Measurements from ENCODE around the gene SDHAF2. TPM values are rescaled to one million over a fixed set of nuclear protein-coding genes. Genes with fewer than 3 reads are reported as not detected.

Gene SDHAF2
- total RNA-seq, 1 experiment from 2014 or later, result 43.2 TPM

GRCh38 chr11:61418136-61418535, 11.8 kb upstream of the SDHAF2 start:
- Histone ChIP-seq H3K27ac (ENCODE audit: low read length) (no peak overlapping the region), H3K4me3 (ENCODE audit: low read depth in 2 of 2, low read length in 2 of 2) (no peak overlapping the region), H3K4me1 (ENCODE audit: control insufficient read depth, insufficient read depth, low read length) (no peaks in the 10 kb centered on the region), H3K9me3 (ENCODE audit: control insufficient read depth, insufficient read depth, low read depth, low read length) (no peaks in the 10 kb centered on the region), H3K27me3 (ENCODE audit: control insufficient read depth, insufficient read depth, low read length) (no peaks in the 10 kb centered on the region), H3K36me3 (ENCODE audit: control insufficient read depth, insufficient read depth, low read length) (peaks cover 66% of the 10 kb centered on the region)
- in situ Hi-C loops (cut with HindIII; ENCODE audit: low pct_unique_long_range_greater_than_20kb, low sequenced_read_pairs) (no loop called here), intact Hi-C loops (cut with micrococcal nuclease; ENCODE audit: unreplicated experiment) (no loop called here)
- no peak for DNase-seq (ENCODE audit: low read depth, low spot score)
- no peak for TF ChIP-seq TCF7L2 (IDR thresholded peaks at IDR 0.05; ENCODE audit: low read depth, low read length)
- BruUV-seq (replicated peaks), result no TSS peak
- CTCF ChIA-PET, result no interaction called here
- no peak for ATAC-seq
- POLR2A ChIA-PET, result no interaction called here

- ChIA-PET CTCF (interaction anchor here (0.7 kb wide), 2 partner anchors 13 to 224 kb away, joined by 5 read pairs; no protein-coding TSS in a partner anchor), POLR2A (interaction anchor here (0.6 kb wide), 1 partner anchor 128 kb away, joined by 9 read pairs; no protein-coding TSS in a partner anchor)
- intact Hi-C loops (cut with micrococcal nuclease; ENCODE audit: unreplicated experiment) (no loop called here), in situ Hi-C loops (cut with HindIII; ENCODE audit: low pct_unique_long_range_greater_than_20kb, low sequenced_read_pairs) (no loop called here)
- Histone ChIP-seq H3K36me3 (ENCODE audit: control insufficient read depth, insufficient read depth, low read length) (peaks cover 61% of the 10 kb centered on the region), H3K27me3 (ENCODE audit: control insufficient read depth, insufficient read depth, low read length) (no peaks in the 10 kb centered on the region), H3K4me3 (ENCODE audit: low read depth in 2 of 2, low read length in 2 of 2) (no peak overlapping the region), H3K27ac (ENCODE audit: low read length) (no peak overlapping the region), H3K9me3 (ENCODE audit: control insufficient read depth, insufficient read depth, low read depth, low read length) (no peaks in the 10 kb centered on the region), H3K4me1 (ENCODE audit: control insufficient read depth, insufficient read depth, low read length) (no peaks in the 10 kb centered on the region)
- BruUV-seq (replicated peaks), result no TSS peak
- ATAC-seq, result no peak
- no peak for TF ChIP-seq REST (IDR thresholded peaks at IDR 0.05; ENCODE audit: insufficient read depth in 1 of 2, low read depth in 2 of 2, low read length in 1 of 2)
- DNase-seq (ENCODE audit: low read depth, low spot score), result no peak
Measured at GRCh38 chr11:61422226-61422625, 7.7 kb upstream of the SDHAF2 start.

- TF ChIP-seq REST (IDR thresholded peaks at IDR 0.05; ENCODE audit: insufficient read depth in 1 of 2, low read depth in 2 of 2, low read length in 1 of 2), result no peak
- TF ChIP-seq TCF7L2 (IDR thresholded peaks at IDR 0.05; ENCODE audit: low read depth, low read length), result no peak
- no peak for TF ChIP-seq CTCF (IDR thresholded peaks at IDR 0.05)
- no peak for TF ChIP-seq POLR2AphosphoS5 (IDR thresholded peaks at IDR 0.05; ENCODE audit: low read depth, low read length)
- TF ChIP-seq SIN3A (IDR thresholded peaks at IDR 0.05; ENCODE audit: borderline replicate concordance, insufficient read depth, low read depth, low read length), result no peak
- intact Hi-C loops (cut with micrococcal nuclease; ENCODE audit: unreplicated experiment), result no loop called here
- no peaks in the 10 kb centered on the region for H3K27me3 ChIP-seq (ENCODE audit: control insufficient read depth, insufficient read depth, low read length)
- BruUV-seq (replicated peaks), result no TSS peak
- in situ Hi-C loops (cut with HindIII; ENCODE audit: low pct_unique_long_range_greater_than_20kb, low sequenced_read_pairs), result no loop called here
- CTCF ChIA-PET, result interaction anchor here (0.6 kb wide), 1 partner anchor 53 kb away, joined by 3 read pairs; no protein-coding TSS in a partner anchor
- DNase-seq (ENCODE audit: low read depth, low spot score), result no peak
- no peaks in the 10 kb centered on the region for H3K9me3 ChIP-seq (ENCODE audit: control insufficient read depth, insufficient read depth, low read depth, low read length)
- H3K36me3 ChIP-seq (ENCODE audit: control insufficient read depth, insufficient read depth, low read length), result peaks cover 54% of the 10 kb centered on the region
- ATAC-seq, result no peak
- peaks cover 8% of the 10 kb centered on the region for H3K4me1 ChIP-seq (ENCODE audit: control insufficient read depth, insufficient read depth, low read length)
- H3K27ac ChIP-seq (ENCODE audit: low read length), result no peak overlapping the region
- no peak overlapping the region for H3K4me3 ChIP-seq (ENCODE audit: low read depth in 2 of 2, low read length in 2 of 2)
- POLR2A ChIA-PET, result interaction anchor here (0.6 to 1.2 kb wide), 2 partner anchors 11 to 13 kb away, joined by 8 to 10 read pairs; no protein-coding TSS in a partner anchor
Measured at GRCh38 chr11:61425367-61426131, 4.4 kb upstream of the SDHAF2 start.

All from Panc1 (cell line).